ENCODE measurements around the gene GABRG3.

GRCh38 chr15:27399241-27399640 is 428.3 kb downstream of the GABRG3 start:
- TF ChIP-seq EZH2phosphoT487 (IDR thresholded peaks at IDR 0.05; ENCODE audit: low read depth, severe bottlenecking, unreplicated experiment) (no peak), EZH2 (IDR thresholded peaks at IDR 0.05; ENCODE audit: borderline replicate concordance) (no peak)
- TF ChIP-seq, protein P1, sequence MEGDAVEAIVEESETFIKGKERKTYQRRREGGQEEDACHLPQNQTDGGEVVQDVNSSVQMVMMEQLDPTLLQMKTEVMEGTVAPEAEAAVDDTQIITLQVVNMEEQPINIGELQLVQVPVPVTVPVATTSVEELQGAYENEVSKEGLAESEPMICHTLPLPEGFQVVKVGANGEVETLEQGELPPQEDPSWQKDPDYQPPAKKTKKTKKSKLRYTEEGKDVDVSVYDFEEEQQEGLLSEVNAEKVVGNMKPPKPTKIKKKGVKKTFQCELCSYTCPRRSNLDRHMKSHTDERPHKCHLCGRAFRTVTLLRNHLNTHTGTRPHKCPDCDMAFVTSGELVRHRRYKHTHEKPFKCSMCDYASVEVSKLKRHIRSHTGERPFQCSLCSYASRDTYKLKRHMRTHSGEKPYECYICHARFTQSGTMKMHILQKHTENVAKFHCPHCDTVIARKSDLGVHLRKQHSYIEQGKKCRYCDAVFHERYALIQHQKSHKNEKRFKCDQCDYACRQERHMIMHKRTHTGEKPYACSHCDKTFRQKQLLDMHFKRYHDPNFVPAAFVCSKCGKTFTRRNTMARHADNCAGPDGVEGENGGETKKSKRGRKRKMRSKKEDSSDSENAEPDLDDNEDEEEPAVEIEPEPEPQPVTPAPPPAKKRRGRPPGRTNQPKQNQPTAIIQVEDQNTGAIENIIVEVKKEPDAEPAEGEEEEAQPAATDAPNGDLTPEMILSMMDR (IDR thresholded peaks at IDR 0.05; ENCODE audit: poor library complexity): no peak
